ENCODE measurements around the gene FAM53B.

The FAM53B gene

DNA sequence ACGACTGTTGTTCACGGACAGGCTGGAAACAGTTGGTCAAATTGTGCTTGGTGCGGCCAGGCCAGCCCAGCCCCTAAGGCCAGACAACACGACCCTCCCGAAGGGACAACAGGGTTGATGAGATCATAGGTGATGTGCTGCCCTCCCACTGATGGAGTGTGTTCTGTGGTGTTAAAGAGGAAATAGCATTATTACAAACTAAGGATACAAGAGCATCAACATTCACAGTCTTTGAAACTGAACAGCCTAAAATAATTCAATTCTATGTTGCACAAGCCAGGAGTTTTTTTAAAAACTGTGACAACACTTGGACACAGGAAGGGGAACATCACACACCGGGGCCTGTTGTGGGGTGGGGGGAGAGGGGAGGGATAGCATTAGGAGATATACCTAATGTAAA is 87.6 kb downstream of the FAM53B start:
- DNase-seq: no peak

DNA sequence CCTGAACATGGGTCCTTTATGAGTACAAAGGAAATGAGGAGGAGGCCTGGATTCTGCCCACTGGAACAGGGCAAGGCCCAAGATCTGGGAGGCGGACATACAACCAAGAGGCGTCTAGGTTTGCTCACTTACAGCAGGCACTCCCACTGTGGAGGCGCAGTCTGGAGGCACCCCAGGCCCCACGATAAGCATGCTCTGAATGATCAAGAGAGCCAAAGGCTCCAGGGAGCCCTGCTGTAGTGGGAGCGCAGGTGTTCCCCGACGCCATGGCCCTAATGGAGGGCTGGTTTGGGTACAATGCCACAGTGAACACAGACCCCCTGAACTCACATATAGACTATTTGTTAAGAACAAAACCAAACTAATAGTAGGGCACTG is 88.1 kb downstream of the FAM53B start:
- no peak for DNase-seq

DNA sequence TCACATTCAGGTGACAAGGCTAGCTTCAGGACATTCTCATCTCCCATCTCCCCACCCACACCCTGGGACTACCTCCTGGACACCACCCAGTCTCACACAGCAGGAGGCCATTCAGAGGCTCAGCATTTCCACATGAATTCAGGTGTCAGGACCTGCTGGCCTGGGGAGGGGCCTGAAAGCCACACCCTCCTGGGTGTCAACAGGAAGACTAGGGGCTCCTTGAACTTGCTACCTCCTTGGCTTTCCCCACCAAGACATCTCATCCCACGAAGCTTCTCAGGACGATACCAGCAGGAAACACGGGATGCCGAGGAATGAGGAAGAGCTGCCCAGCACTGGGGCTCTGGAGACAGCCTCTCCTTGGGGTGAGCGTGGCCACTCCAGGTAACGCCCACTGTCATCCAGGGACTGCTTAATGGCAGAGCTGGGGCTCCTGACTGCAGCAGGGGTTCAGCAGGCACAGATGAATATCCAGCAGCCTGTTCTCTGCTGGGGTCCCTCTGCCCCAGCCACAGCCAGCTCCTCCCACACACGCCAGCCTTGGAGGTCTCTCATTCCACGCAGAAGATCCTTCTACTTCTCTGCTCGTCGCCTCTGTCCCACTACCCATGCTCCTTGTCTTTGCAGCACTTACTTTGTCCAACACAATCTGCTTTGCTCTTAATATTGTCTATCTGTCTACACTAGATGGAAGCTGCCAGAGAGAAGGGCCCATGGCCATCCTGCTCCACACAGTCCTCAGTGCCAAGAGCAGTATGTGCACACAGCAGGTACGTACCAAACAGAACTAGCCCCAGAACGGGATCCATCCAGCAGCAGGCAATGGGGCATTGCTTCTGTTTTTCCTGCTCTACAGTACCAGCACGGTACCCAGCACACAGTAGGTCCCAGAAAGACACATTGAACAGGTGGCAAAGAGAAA is 88.7 kb downstream of the FAM53B start:
- DNase-seq: no peak

DNA sequence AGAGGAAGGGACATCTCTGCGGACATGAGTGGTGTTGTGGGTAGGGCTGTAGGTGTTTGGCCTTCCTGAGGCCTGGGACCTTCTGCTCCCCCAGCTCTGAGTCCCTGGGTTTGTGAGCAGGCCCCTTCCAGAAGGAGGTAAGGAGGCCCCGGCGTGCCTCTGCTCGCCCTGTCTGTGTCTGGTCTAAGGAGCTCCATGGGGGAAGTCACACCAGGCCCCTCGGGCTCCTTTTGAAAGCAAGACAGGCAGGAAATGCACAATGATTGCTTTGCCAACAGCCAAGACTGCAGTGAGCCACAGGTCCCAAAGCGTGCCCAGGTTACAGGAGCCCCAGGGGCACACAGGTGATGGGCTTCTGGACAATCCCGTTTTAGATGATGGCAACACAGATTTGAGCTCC is 89.5 kb downstream of the FAM53B start:
- DNase-seq: no peak

DNA sequence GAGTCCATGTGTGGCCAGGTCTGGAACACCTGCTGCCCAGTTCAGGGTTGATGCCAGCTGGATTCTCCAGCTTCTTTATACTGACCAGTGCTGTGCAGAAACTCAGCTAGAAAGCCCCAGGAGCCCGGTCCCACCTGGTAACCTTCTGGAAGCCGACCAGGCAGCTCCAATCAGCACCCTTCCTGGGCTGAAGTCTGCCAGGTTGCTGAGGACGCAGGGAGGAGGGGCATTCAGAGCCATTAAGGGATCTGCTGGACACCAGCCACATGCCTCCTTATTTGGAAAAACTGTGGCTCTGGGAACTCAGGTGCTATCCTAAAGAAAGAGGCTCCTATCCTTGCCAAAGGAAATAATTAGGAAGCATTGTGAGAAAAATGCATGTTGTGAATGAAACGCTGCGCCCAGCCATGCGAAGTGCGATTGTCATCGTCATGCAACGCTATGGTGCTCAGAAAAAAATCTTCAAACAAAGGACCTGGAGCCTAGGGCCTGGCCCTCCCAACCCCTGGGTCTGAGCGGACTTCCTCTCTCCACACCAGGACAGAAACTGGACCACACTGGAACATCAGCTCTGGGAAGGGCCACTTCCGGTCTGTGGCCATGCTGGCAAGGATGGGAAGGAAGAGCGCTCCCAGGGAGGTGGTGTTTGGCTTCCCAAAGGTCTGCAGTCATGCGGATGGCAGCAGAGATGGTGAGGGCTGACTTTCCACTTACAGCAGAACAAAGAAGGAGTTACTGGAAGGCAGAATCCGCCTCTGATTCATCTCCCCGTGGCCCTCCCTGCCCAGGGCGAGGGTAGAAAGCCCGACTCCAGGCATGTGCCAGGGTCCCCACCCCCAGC is 90.1 kb downstream of the FAM53B start:
- DNase-seq: no peak

DNA sequence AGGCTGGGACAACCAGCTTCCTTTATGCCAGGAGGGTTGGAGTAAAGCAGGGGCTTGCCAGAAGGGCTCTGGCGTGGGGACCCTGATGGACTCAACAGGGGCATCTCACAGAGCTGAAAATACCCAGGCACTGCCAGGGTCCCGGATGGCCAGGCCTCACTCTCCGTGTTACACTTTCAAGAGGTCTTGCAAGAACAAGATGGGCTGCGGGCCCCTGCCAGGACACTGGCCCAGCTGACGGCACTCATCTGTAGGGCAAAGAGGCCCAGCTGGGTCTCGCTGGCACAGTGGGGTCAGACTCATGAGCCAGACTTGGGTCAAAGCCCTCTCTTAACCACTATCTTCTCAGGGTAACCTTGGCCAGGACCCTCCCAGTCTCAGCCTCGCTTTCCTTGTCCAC is 90.9 kb downstream of the FAM53B start:
- no peak for DNase-seq

DNA sequence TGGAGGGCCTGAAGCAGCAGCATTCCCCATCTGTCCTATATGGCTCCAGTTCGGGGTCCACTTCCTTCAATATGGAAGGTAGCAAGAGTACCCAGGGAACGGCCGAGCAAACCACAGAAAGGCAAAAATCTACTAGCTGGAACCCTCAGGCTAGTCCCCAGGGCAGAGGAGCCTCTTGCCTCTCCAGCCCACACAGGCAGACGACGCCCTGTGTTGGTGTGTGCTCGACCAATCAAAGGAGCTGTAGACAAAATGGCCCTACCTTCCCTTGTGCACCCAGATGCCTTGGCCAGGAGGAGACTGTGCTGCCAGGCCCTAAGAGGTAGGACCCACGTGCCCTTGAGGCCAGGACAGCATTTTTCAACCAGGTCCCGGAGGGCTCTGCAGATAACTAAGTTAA is 91.5 kb downstream of the FAM53B start:
- DNase-seq: no peak

DNA sequence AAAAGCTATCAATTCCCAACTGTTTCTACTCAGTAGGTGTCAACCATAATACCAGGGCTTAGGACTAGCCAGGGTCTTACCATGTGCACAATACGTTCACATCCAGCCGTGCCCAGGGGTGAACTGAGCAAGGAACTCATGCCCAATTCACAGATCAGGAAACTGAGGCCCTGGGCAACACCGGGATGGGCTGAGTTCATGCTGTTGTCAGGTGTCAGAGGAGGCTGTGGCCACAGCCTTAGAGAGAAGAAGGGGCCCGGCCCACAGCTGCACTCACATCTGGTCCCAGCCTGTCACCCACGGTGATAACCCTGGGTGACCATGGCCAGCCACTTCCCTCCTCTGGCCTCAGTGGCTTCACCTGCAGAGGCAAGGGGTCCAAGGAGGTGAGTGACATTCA is 92.0 kb downstream of the FAM53B start:
- DNase-seq: no peak

DNA sequence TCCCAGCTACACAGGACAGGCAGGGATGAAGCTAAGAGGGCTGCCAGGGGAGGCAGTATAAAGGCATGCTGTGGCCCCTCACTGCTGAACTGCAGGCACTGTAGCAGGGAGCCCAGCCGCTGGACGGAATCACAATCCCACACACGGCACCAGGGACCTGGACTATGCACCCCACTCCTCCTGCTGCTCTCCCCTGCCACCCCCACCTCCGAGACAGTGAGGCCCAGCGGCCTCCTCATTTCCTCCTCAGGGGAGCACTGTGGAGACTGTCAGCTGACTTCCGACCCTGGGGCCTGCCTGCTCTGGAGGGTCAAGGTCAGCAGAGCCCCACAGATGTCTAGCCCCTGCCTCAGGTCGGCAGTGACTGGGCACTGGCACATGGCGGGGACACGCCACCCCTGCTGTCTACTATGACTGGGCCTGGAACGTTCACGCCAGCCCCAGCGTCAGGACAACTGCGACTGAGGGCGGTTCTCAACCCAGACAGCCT is 92.7 kb downstream of the FAM53B start:
- no peak for DNase-seq

DNA sequence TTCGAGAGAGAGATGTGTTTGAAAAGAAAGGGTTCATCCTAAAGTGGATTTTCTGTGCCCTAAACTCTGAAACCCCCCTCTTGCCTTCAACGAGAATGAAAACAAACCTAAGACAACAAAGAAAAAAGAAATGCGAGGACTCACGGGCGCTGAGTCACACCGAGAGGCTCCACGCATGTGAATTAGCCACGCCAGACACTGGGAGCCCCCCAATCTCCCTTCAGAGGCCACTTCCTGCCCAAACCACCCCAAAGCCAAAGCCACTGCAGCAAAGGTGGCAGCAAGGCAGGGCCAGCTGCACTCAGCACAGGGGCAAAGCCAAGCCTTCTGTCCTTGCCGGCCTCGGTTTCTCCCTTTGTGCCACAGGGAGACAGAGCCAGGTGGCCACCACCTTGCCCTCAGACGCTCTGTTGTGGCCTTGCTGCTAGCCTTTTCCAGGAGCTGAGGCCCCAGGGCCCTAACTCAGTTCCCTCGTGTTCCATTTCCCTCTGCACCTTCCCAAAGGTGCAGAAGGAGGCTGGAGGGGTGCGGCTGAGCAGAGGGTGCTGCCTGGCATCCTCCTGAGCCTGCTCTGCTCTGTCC is 93.3 kb downstream of the FAM53B start:
- peak; percentile 41 for DNase-seq

DNA sequence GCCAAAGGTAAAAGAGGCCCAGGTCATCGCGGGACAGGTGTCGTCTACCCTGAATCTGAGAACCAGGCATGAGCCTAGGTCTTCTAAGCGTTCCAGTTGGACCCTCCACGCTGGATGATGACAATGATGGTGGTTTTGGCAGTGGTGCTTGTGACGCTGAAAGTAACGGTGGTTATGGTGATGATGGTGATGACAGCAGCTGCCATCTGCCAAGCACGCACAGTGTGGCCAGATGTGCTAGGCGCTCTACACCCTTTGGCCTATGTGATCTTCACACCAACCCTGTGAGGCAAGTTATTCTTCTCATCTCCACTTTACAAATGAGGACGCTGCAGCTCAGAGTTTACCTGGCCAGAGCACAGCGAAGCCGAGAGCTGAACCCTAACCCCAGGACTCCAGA is 93.9 kb downstream of the FAM53B start:
- no peak for DNase-seq

DNA sequence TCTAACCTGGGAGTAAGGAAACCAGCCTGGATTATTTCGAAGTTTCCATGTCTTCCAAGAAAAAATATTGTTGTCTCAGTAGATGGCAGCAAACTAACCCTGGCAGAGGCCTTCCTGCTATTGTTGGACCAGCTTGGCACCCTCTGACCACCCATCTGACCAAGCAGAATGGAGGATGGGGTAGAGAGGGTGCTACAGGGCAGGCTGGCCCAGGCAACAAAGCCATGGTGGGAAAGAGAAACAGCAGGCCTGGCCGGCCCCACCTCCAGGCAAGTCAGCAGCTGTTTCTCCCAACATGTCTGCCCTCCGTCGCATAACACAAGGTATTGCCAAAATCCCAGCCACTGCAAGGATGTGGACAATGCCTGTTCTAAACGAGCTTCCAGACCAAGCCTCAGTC is 95.0 kb downstream of the FAM53B start:
- no peak for DNase-seq

DNA sequence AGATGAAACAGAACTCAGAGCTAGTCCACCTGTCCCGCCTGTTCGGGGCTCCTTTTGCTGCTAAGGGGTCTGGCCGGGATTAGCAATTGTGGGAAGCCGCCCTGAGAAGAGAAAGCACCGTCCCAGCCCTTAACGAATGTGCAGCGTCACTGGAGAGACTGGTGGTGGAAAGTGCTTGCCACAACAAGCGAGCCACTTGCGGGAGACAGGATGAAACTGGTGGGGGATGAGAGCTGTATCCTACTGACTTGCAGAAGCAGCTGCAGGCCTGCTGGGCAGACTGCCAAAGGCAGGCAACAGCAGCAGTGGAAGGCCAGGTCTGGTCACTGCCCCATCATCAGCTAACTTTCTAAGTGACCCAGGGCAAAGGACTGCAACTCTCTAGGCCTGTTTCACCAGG is 95.4 kb downstream of the FAM53B start:
- DNase-seq: peak; percentile 35

DNA sequence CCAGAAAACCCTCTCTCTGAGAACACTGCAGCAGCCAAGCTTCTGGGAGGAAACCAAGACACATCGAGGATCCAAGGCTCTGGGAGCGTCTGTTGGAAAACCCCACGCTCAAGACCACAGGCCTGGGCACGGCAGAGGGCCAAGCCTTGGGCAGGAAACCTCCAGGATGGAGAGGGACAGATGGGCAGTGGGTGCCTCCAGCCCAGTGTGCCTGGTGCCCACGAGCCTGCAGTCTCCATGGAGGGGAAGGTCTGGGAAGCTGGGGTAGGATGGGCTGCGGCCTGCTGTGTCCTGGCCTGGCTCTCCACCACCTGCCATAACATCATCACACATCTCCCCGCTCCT is 96.1 kb downstream of the FAM53B start:
- DNase-seq: no peak

DNA sequence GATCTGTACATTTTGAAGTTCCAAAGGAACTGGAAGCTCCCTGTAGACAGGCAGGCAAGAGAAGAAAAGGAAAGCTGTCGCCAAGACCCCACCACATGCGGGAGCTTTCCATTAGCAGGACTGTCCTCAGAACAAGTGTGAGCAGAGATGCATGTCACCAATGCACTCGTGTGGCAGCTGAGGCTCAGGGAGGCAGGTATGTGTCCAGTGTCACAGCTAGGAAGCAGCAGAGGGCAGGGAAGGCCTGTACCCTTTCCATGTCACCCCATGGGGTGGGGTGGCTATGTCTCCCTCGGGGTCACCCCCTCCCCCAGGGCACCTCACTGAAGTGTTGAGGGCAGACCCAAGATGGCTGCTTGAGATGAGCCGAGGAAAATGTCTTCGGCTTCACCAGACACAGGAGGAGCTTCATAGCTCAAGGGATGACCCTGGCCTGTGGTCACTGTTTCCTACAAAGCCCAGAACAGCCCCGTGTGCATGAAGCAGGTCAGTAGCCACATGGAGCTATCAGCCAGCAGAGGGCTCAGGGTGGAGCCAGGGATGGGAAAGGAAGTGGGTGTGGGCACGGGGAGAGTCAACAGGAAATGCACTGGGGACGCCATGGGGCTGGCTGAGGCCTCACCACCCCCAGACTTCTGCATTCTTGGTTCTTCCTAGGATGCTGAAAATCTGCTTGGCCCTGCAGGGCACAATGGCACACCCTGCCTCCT is 96.6 kb downstream of the FAM53B start:
- peak; percentile 37 for DNase-seq

DNA sequence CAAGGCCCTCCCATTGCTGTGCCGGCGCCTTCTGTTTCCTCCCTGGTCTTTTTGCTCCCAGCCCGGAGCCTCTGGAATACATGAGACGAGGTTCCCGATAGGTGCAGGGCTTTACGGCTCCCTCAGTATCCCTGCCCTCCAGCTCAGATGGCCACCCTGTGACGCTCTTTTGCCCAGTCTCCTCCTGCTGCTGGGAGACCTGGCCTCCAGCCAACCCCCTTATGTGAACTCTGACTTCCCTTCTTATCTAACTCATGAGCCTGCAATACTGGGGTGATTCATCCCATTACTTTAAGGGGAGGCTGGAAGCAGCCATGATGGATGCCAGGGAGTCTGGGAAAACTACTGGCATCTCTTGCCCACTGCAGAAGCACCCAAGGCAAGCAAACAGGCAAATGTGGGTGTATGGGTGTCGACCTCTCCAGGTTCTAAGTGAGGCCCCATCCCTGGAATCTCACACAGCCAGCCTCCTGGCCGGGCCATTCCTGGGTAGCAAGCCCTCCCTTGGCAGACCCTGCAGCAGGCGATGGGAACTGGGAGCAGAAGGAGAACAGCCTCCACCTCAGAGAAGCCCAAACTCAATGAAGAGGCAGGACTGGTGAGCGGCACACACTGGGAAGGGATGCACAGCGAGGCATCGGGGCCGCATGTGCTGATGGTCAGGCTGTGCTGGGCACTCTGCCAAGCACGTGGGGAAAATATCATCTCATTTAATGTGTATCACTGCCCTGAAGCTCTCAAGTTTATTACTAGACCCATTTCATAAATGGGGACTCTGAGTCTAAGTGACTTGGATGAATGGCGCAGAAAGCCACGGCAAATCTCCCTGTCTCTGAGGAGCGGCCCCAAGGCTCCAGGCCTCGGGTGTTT is 97.5 kb downstream of the FAM53B start:
- no peak for DNase-seq

DNA sequence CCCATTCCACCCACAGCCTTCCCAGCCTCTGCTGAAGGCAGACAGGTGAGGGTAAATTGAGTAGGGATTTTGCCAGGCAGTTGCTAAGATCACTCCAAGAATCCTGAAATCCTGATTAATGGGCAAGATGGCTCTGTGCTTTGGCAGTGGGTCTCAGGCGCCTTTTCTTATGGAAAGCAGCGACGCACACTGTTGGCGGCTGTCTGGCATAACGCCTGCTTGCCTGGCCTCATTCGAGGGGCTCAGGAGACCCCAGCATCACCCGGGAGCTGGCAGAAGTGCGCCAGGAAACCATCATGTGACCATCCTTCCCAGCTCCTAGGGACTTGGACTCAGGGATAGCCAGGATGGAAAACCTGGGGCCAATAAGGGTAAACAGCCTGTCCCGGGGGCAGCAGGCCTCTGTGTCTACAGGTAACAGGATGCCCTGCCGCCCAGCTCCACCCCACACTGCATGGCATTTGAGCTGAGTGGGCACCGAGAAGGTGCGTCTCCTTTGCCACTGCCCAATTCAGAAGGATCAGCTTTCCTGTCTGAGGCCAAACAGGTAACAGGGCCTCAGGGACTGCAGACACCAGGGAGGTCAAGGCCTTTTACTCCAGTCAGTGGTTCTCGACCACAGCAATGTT is 98.6 kb downstream of the FAM53B start:
- DNase-seq: no peak

DNA sequence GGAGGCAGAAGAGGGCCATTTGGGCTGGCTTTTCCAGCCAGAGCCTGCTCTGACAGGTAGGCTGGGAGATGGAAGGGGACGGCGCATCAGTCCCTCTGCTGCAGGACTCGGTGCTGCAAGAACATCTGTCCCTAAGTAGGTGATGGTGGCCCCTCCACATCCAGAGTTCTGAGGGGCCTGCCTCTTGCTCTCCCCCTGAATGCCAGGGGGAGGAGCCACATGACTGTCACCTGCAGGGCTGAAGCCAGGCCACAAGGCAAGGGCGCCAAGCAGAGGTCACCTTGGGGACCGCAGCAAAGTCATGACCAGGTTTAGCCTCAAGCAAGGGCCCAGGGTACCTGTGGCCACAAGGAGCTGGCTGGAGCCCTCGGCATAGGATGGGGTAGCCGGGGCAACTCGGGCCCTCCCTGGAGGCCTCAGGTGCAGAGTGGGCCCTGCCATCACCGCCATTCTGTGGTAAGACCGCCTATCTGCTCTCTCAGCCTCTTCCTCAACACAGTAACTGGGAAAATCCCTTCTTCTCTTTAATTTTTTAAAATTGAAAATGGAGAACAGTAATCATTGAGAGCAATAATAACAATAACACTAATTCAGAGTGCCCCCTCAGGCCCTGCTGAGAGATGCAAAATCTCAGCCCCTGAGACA is 99.3 kb downstream of the FAM53B start:
- no peak for DNase-seq

DNA sequence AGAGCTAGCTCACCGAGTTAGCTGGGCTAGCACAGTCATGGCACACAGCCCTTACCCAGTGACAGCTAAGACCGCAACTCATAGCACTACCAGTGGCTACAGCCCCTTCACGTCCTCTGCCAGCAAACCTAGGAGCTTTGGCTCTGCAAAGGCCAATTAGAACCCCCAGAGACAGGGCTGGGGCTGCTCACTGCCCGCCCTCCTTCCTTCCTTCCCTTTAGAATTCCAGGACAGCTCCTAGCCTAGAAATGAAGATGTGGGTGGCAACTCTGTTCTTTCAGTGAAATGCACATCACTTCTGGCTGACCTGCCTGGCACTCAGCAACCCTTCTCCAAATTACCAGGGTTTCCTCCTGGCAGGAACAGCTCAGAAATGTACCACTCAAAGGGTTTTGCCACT is 99.9 kb downstream of the FAM53B start:
- DNase-seq: no peak

DNA sequence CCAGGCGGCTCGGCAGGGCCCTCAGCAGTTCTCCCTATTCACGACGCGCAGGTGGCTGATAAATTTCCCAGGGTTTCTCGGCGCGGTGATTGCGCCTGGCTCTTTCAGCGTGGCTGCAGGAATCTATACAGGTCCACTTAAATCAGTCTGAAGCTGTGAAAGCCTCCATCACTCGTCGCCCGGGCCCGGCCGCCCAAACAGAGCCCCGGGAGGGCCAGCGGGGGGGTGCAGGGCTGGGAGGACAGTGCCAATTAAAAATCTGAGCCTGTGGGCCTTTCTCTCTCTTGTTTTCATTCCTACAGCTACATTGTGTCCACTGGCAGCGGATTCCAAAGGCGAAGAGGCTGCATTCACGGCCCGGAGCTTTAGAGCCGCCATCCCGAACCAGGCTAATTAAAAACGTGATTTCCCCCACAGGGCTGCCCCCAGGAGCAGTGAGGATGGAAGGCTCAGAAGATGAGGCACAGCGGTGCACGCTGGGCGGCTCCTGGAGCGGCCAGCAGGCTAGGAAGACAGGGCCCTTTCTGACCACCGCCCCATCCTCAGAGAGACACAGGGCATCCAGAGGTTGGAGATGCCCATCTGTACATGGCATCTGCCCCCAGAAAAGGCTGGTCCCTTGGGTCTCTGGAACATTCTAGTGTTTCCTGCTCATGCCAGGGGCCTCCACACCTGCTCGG is 100.7 kb downstream of the FAM53B start:
- no peak for DNase-seq
